ENCODE results near the gene PRDM11. TPM values are rescaled to one million over a fixed set of nuclear protein-coding genes. Genes with fewer than 3 reads are reported as not detected.

The PRDM11 gene
- total RNA-seq, 4 donors from 2014 or later: 5.0 to 15.4 (median 9.5) TPM

DNA sequence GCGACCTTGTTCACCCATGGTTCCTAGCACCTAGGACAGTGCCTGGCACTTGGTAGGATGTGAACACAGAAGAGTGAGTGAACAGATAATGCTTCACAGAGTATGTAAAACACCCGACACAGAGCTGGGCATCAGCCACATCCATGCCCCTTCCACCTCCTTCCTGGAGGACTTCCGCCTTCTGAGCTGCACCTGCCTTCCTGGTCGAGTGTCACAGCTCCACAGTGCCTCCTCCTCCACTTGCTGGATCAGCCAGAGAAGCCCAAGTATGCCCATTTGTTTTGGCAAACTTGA lies 20.1 kb downstream of the PRDM11 start:
- Histone ChIP-seq H3K9me3 (no peaks in the 10 kb centered on the region), H3K4me3 (no peak overlapping the region), H3K4me1 (peaks cover 28 to 31% of the 10 kb centered on the region in 2 donors), H3K36me3 (no peaks in the 10 kb centered on the region), H3K27me3 (no peaks in the 10 kb centered on the region), H3K27ac (no peak overlapping the region)
- in situ Hi-C loops (cut with MboI; ENCODE audit: low sequenced_read_pairs in 4 of 4) (no loop called here), intact Hi-C loops (cut with DNase I; ENCODE audit: low total_unique reads) (no loop called here)
- ATAC-seq: no peak
- TF ChIP-seq, protein P1, sequence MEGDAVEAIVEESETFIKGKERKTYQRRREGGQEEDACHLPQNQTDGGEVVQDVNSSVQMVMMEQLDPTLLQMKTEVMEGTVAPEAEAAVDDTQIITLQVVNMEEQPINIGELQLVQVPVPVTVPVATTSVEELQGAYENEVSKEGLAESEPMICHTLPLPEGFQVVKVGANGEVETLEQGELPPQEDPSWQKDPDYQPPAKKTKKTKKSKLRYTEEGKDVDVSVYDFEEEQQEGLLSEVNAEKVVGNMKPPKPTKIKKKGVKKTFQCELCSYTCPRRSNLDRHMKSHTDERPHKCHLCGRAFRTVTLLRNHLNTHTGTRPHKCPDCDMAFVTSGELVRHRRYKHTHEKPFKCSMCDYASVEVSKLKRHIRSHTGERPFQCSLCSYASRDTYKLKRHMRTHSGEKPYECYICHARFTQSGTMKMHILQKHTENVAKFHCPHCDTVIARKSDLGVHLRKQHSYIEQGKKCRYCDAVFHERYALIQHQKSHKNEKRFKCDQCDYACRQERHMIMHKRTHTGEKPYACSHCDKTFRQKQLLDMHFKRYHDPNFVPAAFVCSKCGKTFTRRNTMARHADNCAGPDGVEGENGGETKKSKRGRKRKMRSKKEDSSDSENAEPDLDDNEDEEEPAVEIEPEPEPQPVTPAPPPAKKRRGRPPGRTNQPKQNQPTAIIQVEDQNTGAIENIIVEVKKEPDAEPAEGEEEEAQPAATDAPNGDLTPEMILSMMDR (IDR thresholded peaks at IDR 0.05 in 4 of 5, conservative IDR thresholded peaks at IDR 0.05 in 1 of 5): no peak
- no peak for TF ChIP-seq POLR2A (IDR thresholded peaks at IDR 0.05)
- no peak for DNase-seq

DNA sequence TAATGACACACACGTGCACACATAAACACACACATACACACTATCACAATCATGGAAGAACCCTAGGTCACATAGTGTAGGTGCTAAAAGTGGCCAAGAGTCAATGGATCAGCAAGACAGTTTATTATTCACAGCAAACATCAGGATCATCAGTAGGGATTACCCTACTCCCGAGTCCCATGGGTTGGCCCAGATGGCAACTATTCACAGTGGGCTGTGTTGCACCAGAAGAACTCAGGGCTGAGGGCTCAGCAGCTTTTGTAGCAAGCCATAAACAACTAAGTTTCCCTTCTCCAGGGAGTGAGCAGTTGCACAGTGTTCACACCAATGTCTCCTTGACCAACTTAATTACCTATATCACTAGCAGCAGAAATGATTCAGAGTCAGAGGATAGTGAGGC lies 20.8 kb downstream of the PRDM11 start:
- no peak for TF ChIP-seq POLR2A (IDR thresholded peaks at IDR 0.05)
- TF ChIP-seq, protein P1 (IDR thresholded peaks at IDR 0.05 in 4 of 5, conservative IDR thresholded peaks at IDR 0.05 in 1 of 5): no peak
- no peak overlapping the region for H3K27ac ChIP-seq
- peaks cover 20 to 25% of the 10 kb centered on the region in 2 donors for H3K4me1 ChIP-seq
- no peaks in the 10 kb centered on the region for H3K27me3 ChIP-seq
- H3K9me3 ChIP-seq: no peaks in the 10 kb centered on the region
- intact Hi-C loops (cut with DNase I; ENCODE audit: low total_unique reads) (no loop called here), in situ Hi-C loops (cut with MboI; ENCODE audit: low sequenced_read_pairs in 4 of 4) (no loop called here)
- ATAC-seq (no peak), DNase-seq (no peak)
- no peak overlapping the region for H3K4me3 ChIP-seq
- no peaks in the 10 kb centered on the region for H3K36me3 ChIP-seq

DNA sequence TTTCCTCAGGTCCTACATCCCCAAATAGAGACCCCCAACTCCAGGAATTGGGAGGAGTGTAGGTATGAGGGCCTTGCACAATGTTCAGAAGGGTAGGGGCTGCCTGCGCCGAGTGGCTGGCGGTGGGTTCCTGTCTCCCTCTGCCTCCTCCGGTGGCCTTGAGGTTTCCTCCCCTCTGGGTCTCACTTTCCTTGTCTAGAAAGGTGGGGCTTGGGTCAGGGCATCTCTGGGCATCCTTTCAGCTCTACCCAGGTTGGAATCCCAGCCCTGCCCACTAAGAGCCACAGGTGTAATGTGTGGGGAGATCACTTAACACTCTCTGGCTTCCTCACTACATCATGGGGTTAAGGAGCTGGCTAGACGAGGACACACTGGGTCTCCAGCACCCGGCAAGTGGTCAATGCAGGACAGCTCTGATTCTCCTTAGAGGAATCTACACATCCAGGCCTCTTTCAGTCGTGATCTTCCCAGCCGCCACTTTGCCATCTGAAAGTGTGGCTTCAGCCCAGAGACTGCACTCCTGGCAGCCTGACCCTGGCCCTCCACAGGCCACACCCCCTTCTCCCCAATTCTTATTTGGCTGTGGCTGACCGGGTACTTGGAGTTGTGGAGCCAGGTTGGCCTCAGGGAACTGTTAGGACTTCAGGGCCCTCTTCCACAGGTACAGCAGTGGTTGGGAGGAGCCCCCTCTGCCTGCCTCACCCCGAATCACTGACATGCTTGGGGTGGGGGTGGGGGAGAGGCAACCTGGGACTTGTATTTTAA lies 22.1 kb downstream of the PRDM11 start:
- Histone ChIP-seq H3K36me3 (no peaks in the 10 kb centered on the region), H3K27ac (no peak overlapping the region), H3K9me3 (no peaks in the 10 kb centered on the region), H3K4me3 (no peak overlapping the region), H3K4me1 (peaks cover 16 to 20% of the 10 kb centered on the region in 2 donors), H3K27me3 (no peaks in the 10 kb centered on the region)
- no peak for DNase-seq
- intact Hi-C loops (cut with DNase I; ENCODE audit: low total_unique reads): no loop called here
- ATAC-seq: no peak
- in situ Hi-C loops (cut with MboI; ENCODE audit: low sequenced_read_pairs in 4 of 4): no loop called here
- TF ChIP-seq POLR2A (IDR thresholded peaks at IDR 0.05): no peak
- TF ChIP-seq, protein P1 (IDR thresholded peaks at IDR 0.05 in 4 of 5, conservative IDR thresholded peaks at IDR 0.05 in 1 of 5): no peak

DNA sequence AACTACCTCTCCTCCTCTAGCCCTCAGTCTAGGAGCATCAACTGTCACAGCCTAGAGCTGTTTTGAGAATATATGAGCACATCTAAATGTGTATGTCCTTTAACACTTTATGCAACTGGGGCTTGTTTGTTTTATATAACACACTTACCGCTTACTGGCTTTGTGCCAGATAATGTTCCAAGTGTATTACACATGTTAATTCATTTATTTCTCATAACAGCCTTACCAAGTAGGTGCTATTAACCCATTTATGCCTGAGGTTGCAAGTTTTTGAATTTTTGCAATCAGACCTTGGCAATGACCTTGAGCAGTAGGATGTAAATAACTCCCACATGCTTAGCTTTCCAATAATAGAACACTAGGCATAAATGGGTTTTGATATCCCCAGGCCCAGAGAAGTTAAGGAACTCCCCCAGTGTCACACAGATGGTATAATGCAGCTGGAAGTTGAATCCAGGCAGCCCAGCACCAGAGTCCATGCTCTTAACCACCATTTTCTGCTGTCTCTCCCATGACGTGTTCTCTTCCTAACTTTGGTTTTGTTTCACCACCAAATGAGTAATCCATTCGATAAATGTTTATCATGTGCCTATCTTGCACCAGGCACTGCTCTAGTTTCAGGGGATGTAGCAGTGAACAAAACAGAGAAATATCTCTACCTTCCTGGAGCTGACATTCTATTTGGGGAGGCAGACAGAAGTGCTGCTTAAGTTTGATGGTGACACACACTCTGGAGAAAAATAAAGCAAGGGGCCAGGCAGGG lies 23.1 kb downstream of the PRDM11 start:
- DNase-seq: no peak
- H3K27ac ChIP-seq: no peak overlapping the region
- peaks cover 10 to 11% of the 10 kb centered on the region in 2 donors for H3K4me1 ChIP-seq
- TF ChIP-seq POLR2A (IDR thresholded peaks at IDR 0.05): no peak
- TF ChIP-seq, protein P1 (IDR thresholded peaks at IDR 0.05 in 4 of 5, conservative IDR thresholded peaks at IDR 0.05 in 1 of 5): no peak
- no peaks in the 10 kb centered on the region for H3K36me3 ChIP-seq
- in situ Hi-C loops (cut with MboI; ENCODE audit: low sequenced_read_pairs in 4 of 4) (no loop called here), intact Hi-C loops (cut with DNase I; ENCODE audit: low total_unique reads) (no loop called here)
- H3K9me3 ChIP-seq: no peaks in the 10 kb centered on the region
- ATAC-seq: no peak
- no peaks in the 10 kb centered on the region for H3K27me3 ChIP-seq
- no peak overlapping the region for H3K4me3 ChIP-seq

All from gastrocnemius medialis (tissue), 4 donors.